T-cell (primary cell): ENCODE results near the gene GABRG3. TPM values are rescaled to one million over a fixed set of nuclear protein-coding genes. Genes with fewer than 3 reads are reported as not detected.

Experiments
- ATAC-seq, 4 experiments: fragments of 200-7000 bp in 3 of 4; fragments of 150-1000 bp in 1 of 4; cut with Tn5 transposase; replicated peaks in 1 of 4; 1 replicate in 3 of 4; 2 replicates in 1 of 4; pipeline ENCODE4 v1.10.0; 2021; ENCODE audit warnings: moderate library complexity in 3 of 4, mild to moderate bottlenecking in 2 of 4, moderate number of reproducible peaks in 1 of 4
- CTCF ChIA-PET, 2 donors: fragments of 300-600 bp; sonication (Branson Sonifier 250); formaldehyde crosslinking; loops; one replicate each; lab custom pipeline; 2022; ENCODE audit warnings: antibody characterized with exemption in 2 of 2; lab: Charles Lee
- POLR2A ChIA-PET, 2 donors: fragments of 300-600 bp; sonication (Branson Sonifier 250); formaldehyde crosslinking; loops; one replicate each; lab custom pipeline; 2022; ENCODE audit warnings: antibody characterized with exemption in 2 of 2; lab: Charles Lee
- DNase-seq, 35 experiments: peaks; one replicate each; pipeline versions ENCODE4 v3.0.0 to v3.0.0-alpha.2; 2013 to 2023
- H3K27ac ChIP-seq: one replicate; pipeline ENCODE4 v1.5.1; 2013; ENCODE audit warnings: low read length
- H3K27me3 ChIP-seq, 2 experiments: replicated peaks in 1 of 2; 1 replicate in 1 of 2; 2 replicates in 1 of 2; pipeline versions ENCODE4 v1.6.1 to v1.7.0; 2013; ENCODE audit warnings: low read length in 1 of 2, mixed read lengths in 1 of 2; ENCODE audit not compliant: control insufficient read depth in 2 of 2, insufficient read depth in 2 of 2; ENCODE audit errors: extremely low read depth in 1 of 2
- H3K36me3 ChIP-seq, 2 donors: 1 replicate in 1 of 2; 2 replicates in 1 of 2; pipeline versions ENCODE4 v1.6.1 to v1.7.0; 2013; ENCODE audit warnings: low read length in 1 of 2; ENCODE audit not compliant: control insufficient read depth in 2 of 2, insufficient read depth in 1 of 2; ENCODE audit errors: extremely low read depth in 1 of 2
- H3K4me1 ChIP-seq, 2 experiments: 1 replicate in 1 of 2; 2 replicates in 1 of 2; pipeline versions ENCODE4 v1.6.1 to v1.7.0; 2013; ENCODE audit warnings: low read length in 2 of 2, mixed read lengths in 1 of 2; ENCODE audit not compliant: insufficient read depth in 2 of 2, control insufficient read depth in 1 of 2; ENCODE audit errors: extremely low read depth in 1 of 2
- H3K4me3 ChIP-seq, 2 donors: 1 replicate in 1 of 2; 2 replicates in 1 of 2; pipeline versions ENCODE4 v1.5.1 to v1.7.0; 2013; ENCODE audit warnings: mild to moderate bottlenecking in 2 of 2, low read length in 1 of 2, moderate library complexity in 1 of 2; ENCODE audit not compliant: control insufficient read depth in 1 of 2; ENCODE audit errors: extremely low read depth in 1 of 2
- H3K9me3 ChIP-seq: 2 replicates; pipeline ENCODE4 v1.7.0; 2013
- H3K27ac Mint-ChIP-seq, 2 donors: one replicate each; pipeline ENCODE4 v1.8.0; 2020 to 2021; ENCODE audit warnings: mild to moderate bottlenecking in 2 of 2, mixed read lengths in 2 of 2
- H3K27me3 Mint-ChIP-seq, 2 donors: one replicate each; pipeline ENCODE4 v1.8.0; 2021 to 2022; ENCODE audit warnings: mixed read lengths in 2 of 2
- H3K36me3 Mint-ChIP-seq: one replicate; pipeline ENCODE4 v1.8.0; 2021; ENCODE audit warnings: mixed read lengths
- H3K4me1 Mint-ChIP-seq, 3 donors: one replicate each; pipeline ENCODE4 v1.8.0; 2020 to 2022; ENCODE audit warnings: mixed read lengths in 3 of 3, mild to moderate bottlenecking in 1 of 3
- H3K4me3 Mint-ChIP-seq, 3 donors: one replicate each; pipeline ENCODE4 v1.8.0; 2020 to 2022; ENCODE audit warnings: mild to moderate bottlenecking in 3 of 3, mixed read lengths in 3 of 3, moderate library complexity in 3 of 3
- H3K9me3 Mint-ChIP-seq, 3 donors: one replicate each; pipeline ENCODE4 v1.8.0; 2020 to 2022; ENCODE audit warnings: mixed read lengths in 3 of 3
- WGBS: methylation state at CpG from one replicate; pipeline ENCODE4 v1.1.5; 2013; ENCODE audit warnings: missing lambda C conversion rate; ENCODE audit not compliant: insufficient coverage; 5-methylcytosine and 5-hydroxymethylcytosine counted together
- total RNA-seq, 35 experiments: library from RNA in 6 of 35; stranded (reverse) in 6 of 35; fragments of 120-200 nt in 1 of 35; gene quantifications; one replicate each; pipeline versions ENCODE4 v1.2.1 to v1.2.4 and lab custom pipeline; 2013 to 2026

Gene GABRG3
- total RNA-seq, 5 donors from 2014 or later (not counting 1 experiment from before 2014, with no cell fraction given) = not detected

- Mint-ChIP-seq H3K9me3 (peaks cover 14 to 24% (median 14%) of the 10 kb centered on the region in 3 donors), H3K4me1 (no peaks in the 10 kb centered on the region), H3K27me3 (no peaks in the 10 kb centered on the region), H3K27ac (no peak overlapping the region), H3K36me3 (no peaks in the 10 kb centered on the region), H3K4me3 (no peak overlapping the region)
- H3K4me1 ChIP-seq = no peaks in the 10 kb centered on the region
- POLR2A ChIA-PET = no interaction called here
- ATAC-seq = no peak
- no peak overlapping the region for H3K27ac ChIP-seq
- no peak overlapping the region for H3K4me3 ChIP-seq
- CTCF ChIA-PET = no interaction called here
- WGBS = no CpG with 5 or more reads among the region's 5 CpGs
- DNase-seq = no peak
- no peaks in the 10 kb centered on the region for H3K27me3 ChIP-seq
- H3K36me3 ChIP-seq = no peaks in the 10 kb centered on the region
- no peaks in the 10 kb centered on the region for H3K9me3 ChIP-seq
Measured at GRCh38 chr15:27448234-27448633, 477.3 kb downstream of the GABRG3 start.

- no peaks in the 10 kb centered on the region for H3K27me3 Mint-ChIP-seq
- peaks cover 14 to 24% (median 17%) of the 10 kb centered on the region in 3 donors for H3K9me3 Mint-ChIP-seq
- Histone ChIP-seq H3K27ac (no peak overlapping the region), H3K9me3 (no peaks in the 10 kb centered on the region), H3K27me3 (no peaks in the 10 kb centered on the region), H3K4me1 (no peaks in the 10 kb centered on the region), H3K4me3 (no peak overlapping the region), H3K36me3 (no peaks in the 10 kb centered on the region)
- ChIA-PET POLR2A (no interaction called here), CTCF (no interaction called here)
- WGBS = 45% methylated on average over 2 of the region's 4 CpGs
- ATAC-seq (no peak), DNase-seq (no peak)
- H3K36me3 Mint-ChIP-seq = no peaks in the 10 kb centered on the region
- no peak overlapping the region for H3K27ac Mint-ChIP-seq
- H3K4me3 Mint-ChIP-seq = no peak overlapping the region
- H3K4me1 Mint-ChIP-seq = no peaks in the 10 kb centered on the region
Measured at GRCh38 chr15:27448986-27449385, 478.0 kb downstream of the GABRG3 start.

DNA sequence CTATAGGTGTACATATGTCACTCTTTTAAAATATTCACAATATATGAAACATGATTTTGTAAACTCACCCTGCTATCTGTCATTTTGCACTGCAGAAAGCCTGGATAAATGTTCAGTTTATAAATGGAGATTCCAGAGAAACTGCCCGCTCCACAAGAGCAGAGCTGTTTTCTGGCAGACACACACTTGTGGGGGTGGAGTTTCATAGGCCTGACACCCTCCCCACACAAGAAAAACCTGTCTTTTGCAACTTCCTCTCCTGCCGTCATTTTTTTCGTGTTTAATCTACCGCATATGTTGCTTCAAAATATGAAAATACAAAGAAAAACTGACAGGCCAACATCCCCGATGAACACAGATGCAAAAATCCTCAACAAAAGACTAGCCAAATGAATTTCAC is 479.0 kb downstream of the GABRG3 start:
- Mint-ChIP-seq H3K9me3 (peaks cover 14 to 24% (median 19%) of the 10 kb centered on the region in 3 donors), H3K36me3 (no peaks in the 10 kb centered on the region), H3K4me3 (no peak overlapping the region), H3K4me1 (no peaks in the 10 kb centered on the region), H3K27ac (no peak overlapping the region), H3K27me3 (no peaks in the 10 kb centered on the region)
- Histone ChIP-seq H3K27me3 (no peaks in the 10 kb centered on the region), H3K4me1 (no peaks in the 10 kb centered on the region), H3K36me3 (no peaks in the 10 kb centered on the region), H3K27ac (no peak overlapping the region), H3K4me3 (no peak overlapping the region), H3K9me3 (no peaks in the 10 kb centered on the region)
- no peak for DNase-seq
- POLR2A ChIA-PET = no interaction called here
- ATAC-seq = no peak
- CTCF ChIA-PET = no interaction called here
- 46% methylated on average over 4 of the region's 5 CpGs for WGBS

DNA sequence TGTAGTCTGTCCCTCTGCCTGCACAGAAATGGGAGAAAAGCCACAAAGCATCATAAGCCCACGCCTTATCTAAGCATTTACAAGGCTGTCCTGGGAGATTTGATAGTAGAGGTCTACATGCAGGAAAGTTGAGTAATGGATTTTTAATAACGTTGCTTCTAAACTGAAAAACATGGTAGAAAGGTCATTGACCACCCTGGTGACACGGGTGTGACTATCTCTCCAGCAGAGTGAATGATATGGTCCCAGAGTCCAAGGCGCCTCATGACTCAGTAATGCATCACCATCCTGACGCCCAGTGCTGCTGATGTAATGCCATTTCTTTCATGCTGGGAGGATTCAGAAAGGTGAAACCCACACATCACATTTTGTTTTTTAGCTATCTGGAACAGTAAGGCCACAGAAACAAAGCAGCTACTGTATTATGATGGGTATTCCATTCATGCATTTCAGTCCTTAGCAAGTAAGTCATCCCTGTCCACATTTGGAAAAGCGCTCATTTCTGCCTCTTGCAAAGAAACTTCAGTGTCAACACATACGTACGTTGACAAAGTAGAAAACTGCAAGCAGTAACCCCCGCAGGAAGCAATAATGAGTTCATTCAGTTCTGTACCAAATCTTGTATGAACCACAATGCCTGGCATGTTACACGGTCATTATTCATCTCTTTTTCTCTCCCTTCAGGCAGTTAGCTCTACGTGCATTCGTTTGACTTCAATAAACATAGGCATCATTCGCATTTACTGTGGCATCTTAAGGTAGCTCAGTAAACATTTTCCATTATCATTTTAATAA is 483.5 kb downstream of the GABRG3 start:
- ATAC-seq (no peak), DNase-seq (no peak)
- Histone ChIP-seq H3K4me3 (no peak overlapping the region), H3K36me3 (no peaks in the 10 kb centered on the region), H3K27ac (no peak overlapping the region), H3K4me1 (no peaks in the 10 kb centered on the region), H3K9me3 (no peaks in the 10 kb centered on the region), H3K27me3 (no peaks in the 10 kb centered on the region)
- Mint-ChIP-seq H3K27ac (no peak overlapping the region), H3K4me1 (no peaks in the 10 kb centered on the region), H3K9me3 (peaks cover 5 to 15% (median 8%) of the 10 kb centered on the region in 3 donors), H3K36me3 (no peaks in the 10 kb centered on the region), H3K4me3 (no peak overlapping the region), H3K27me3 (no peaks in the 10 kb centered on the region)
- CTCF ChIA-PET = no interaction called here
- POLR2A ChIA-PET = no interaction called here
- WGBS = 49% methylated on average over 7 of the region's 13 CpGs

- Mint-ChIP-seq H3K4me1 (no peaks in the 10 kb centered on the region), H3K4me3 (no peak overlapping the region), H3K27me3 (no peaks in the 10 kb centered on the region), H3K9me3 (peaks cover 0 to 10% (median 4%) of the 10 kb centered on the region in 3 donors), H3K27ac (no peak overlapping the region), H3K36me3 (no peaks in the 10 kb centered on the region)
- H3K4me1 ChIP-seq = no peaks in the 10 kb centered on the region
- ATAC-seq (no peak), DNase-seq (no peak)
- no peak overlapping the region for H3K4me3 ChIP-seq
- H3K36me3 ChIP-seq = no peaks in the 10 kb centered on the region
- H3K27ac ChIP-seq = no peak overlapping the region
- no peaks in the 10 kb centered on the region for H3K27me3 ChIP-seq
- POLR2A ChIA-PET = no interaction called here
- CTCF ChIA-PET = no interaction called here
- 60% methylated on average over 2 of the region's 6 CpGs for WGBS
- H3K9me3 ChIP-seq = no peaks in the 10 kb centered on the region
Measured at GRCh38 chr15:27456807-27457206, 485.8 kb downstream of the GABRG3 start.

DNA sequence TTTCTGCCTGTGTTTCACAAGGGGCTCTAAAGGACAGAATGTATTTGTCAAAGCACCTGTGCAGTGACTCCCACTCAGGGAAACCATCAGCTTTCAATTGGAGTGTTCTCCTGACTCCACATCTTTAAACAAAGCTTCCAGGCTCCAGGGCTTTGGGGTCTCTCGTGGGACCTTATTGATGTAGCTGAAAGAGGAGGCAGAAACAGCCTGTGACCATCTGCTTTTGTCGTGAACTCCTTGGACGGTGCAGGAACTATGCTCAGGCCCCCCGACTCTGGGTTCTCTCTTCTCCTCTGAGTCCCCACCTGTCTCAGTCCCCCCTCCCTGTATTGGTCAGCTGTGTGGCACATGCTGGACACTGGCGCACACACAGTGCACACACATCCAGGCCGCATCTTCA is 486.8 kb downstream of the GABRG3 start:
- H3K27ac ChIP-seq = no peak overlapping the region
- H3K4me1 Mint-ChIP-seq = no peaks in the 10 kb centered on the region
- H3K27me3 Mint-ChIP-seq = no peaks in the 10 kb centered on the region
- H3K4me3 Mint-ChIP-seq = no peak overlapping the region
- H3K9me3 Mint-ChIP-seq = peaks cover 4 to 14% (median 4%) of the 10 kb centered on the region in 3 donors
- ChIA-PET CTCF (no interaction called here), POLR2A (no interaction called here)
- no peaks in the 10 kb centered on the region for H3K27me3 ChIP-seq
- no peak overlapping the region for H3K4me3 ChIP-seq
- no peaks in the 10 kb centered on the region for H3K4me1 ChIP-seq
- DNase-seq (no peak), ATAC-seq (no peak)
- H3K27ac Mint-ChIP-seq = no peak overlapping the region
- no peaks in the 10 kb centered on the region for H3K36me3 Mint-ChIP-seq
- WGBS = 80% methylated on average over 1 of the region's 6 CpGs
- H3K36me3 ChIP-seq = no peaks in the 10 kb centered on the region
- H3K9me3 ChIP-seq = no peaks in the 10 kb centered on the region
